Dedifferentiated amniotic fluid mesenchymal stem cell (primary cell): ENCODE results near the gene INO80D.
"Not testable (repeated sequence)": the region's sequence is repeated elsewhere in the genome, so short reads cannot be mapped to it uniquely, and the experiment has no call there.

ENCODE experiments used
- DNase-seq: peaks from one replicate; pipeline ENCODE4 v3.0.0-alpha.2; 2016; ENCODE audit errors: extremely low spot score

INO80D gene

GRCh38 chr2:206085742-206086445, at the start of gene INO80D:
Gene INO80D (minus strand): TSS chr2:206086174. CDS start chr2:206063016, 23,158 bp downstream.
- DNase-seq: peak; percentile 85

- DNase-seq: no peak
Observed at GRCh38 chr2:206127656-206128055, 41.7 kb upstream of the INO80D start.

DNA sequence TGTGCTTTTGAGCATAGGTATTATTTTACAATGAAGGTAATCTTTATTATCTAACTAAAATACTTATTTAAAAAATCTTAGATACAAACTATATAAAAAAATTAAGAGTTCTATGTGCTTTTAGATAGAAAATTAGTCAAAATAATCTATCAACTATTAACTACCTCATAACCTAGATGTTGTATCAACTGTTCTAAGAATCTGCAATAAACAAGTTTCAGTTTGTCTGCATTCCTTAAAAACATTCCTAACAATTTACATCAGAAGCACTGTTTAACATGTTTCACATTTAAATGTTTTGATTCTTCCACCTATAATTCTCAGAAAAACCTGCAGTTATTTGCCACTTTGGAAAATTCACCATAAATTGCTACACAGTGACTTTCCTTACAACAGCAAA, 39.9 kb upstream of the INO80D start:
- no peak for DNase-seq

DNA sequence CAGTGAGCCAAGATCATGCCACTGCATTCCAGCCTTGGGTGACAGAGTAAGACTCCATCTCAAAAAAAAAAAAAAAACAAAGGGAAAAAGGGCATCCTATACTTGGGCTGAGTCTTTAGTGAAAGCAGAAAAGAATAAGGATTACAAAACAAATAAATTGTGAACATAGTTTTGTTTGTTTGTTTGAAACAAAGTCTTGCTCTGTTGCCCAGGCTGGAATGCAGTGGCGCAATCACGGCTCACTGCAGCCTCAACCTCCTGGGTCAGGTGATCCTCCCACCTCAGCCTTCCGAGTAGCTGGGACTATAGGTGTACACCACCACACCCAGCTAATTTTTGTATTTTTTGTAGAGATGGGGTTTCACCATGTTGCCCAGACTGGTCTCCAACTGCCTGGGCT, 36.6 kb upstream of the INO80D start:
- not testable (repeated sequence) for DNase-seq

GRCh38 chr2:206116278-206116677, 30.3 kb upstream of the INO80D start:
- peak; percentile 1 for DNase-seq

DNA sequence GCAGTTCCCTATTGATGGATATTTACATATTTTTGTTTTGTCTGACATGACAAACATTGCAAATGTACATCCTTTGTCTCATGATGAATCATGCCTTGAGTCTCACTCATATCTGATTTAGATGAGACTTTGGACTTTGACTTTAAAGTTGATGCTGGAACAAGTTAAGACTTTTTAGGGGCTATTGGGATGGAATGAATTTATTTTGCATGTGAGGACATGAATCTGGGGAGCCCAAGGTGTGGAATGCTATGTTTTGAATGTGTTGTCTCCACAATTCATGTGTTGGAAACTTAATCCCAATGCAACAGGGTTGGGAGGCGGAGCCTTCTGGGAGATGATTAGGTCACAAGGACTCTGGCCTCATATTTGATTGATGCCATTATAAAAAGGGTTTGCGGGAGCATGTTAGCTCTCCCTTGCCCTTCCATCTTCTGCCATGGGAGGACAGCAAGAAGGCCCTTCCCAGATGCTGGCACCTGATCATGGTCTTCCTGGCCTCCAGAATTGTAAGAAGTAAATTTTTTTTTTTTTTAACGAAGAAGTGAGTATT, 29.1 kb upstream of the INO80D start:
- DNase-seq: peak; percentile 5

GRCh38 chr2:206112846-206113547, 27.0 kb upstream of the INO80D start:
- no peak for DNase-seq

DNA sequence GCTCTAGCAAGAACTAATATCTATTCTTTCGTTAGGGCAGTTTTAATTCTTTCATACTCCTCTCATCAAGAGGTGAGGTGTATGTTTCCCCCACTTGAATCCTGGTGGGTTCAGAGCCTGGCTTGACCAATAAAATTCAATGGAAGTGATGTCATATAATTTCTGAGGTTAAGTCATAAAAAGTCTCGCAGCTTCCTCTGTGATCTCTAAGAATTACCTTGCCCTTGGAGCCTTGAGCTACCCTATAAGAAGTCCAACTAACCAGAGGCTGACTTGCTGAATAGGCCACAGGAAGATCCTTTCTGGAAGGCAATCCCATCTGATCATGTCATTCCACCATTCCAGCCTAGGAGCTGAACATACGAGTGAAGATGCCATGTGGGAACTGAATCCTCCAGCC, 26.1 kb upstream of the INO80D start:
- DNase-seq: no peak

- no peak for DNase-seq
Observed at GRCh38 chr2:206108713-206109112, 22.7 kb upstream of the INO80D start.

GRCh38 chr2:206105541-206105940, 19.6 kb upstream of the INO80D start:
- no peak for DNase-seq

DNA sequence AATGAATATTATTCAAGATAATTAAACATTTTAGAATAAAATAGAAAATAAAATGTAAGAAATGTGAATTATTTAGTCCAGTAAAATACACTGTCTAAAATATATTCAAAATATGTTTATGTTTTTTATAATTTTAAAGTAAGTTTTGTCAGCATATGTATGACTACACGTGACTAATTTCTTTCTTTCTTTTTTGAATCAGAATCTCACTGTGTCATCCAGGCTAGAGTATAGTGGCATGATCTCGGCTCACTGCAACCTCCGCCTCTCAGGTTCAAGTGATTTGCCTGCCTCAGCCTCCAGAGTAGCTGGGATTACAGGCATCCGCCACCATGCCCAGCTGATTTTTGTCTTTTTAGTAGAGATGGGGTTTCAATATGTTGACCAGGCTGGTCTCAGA, 19.1 kb upstream of the INO80D start:
- DNase-seq: no peak

DNA sequence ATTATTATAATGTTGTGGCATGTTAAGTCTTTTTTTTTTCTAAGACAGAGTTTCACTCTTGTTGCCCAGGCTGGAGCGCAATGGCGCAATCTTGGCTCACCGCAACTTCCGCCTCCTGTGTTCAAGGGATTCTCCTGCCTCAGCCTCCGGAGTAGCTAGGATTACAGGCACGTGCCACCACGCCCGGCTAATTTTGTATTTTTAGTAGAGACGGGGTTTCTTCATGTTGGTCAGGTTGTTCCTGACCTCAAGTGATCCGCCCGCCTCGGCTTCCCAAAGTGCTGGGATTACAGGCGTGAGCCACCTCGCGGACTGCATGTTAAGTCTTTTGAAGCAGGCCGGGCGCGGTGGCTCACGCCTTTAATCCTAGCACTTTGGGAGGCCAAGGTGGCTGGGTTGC, 12.9 kb upstream of the INO80D start:
- not testable (repeated sequence) for DNase-seq

GRCh38 chr2:206098471-206098870, 12.5 kb upstream of the INO80D start:
- no peak for DNase-seq

DNA sequence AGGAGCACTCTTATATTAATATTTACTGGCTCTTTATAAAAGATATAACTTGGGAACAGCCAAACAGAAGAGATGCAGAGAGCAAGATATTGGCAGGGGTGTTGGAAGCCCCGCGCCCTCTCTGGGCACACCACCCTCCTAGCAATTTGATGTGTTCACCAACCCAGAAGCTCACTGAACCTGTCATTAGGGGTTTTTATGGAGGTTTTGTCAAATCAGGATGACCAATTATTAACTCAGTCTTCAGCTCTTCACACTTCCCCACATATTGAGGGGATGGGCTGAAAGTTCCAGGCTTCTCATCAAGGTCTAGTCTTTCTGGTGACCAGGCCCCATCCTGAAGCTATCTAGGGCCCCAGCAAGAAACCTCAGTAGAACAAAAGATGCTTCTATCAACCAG, 10.9 kb upstream of the INO80D start:
- no peak for DNase-seq

- no peak for DNase-seq
Observed at GRCh38 chr2:206095536-206096332, 9.8 kb upstream of the INO80D start.

- DNase-seq: no peak
Observed at GRCh38 chr2:206092297-206092696, 6.3 kb upstream of the INO80D start.

- no peak for DNase-seq
Observed at GRCh38 chr2:206088248-206088647, 2.3 kb upstream of the INO80D start.

GRCh38 chr2:206086716-206087350, 859 bp upstream of the INO80D start:
- DNase-seq: peak; percentile 26

- no peak for DNase-seq
Observed at GRCh38 chr2:206084870-206085741, 868 bp downstream of the INO80D start.

DNA sequence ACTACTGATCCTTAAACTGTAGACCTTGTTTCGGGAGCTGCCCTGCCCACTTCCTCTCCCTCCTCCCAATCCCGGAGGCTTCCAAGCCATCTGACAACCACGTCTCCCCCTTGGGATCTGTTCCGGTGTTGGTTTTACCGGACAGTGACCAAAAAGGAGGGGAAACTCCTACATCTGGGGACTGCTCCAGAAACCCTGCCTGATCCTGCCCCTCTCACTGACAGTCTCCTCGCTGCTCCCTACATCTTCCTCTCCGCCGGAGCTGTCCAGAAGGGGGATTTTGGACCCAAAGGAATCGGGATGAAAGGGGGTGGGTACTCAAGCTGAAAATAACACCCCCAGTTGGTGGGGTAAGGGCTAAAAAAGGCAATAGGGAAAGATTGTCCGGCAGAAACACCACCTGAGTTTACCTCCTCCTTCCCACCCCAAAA, 1.5 kb downstream of the INO80D start:
- DNase-seq: peak; percentile 43
